Stimulated activated CD4-positive, alpha-beta T cell treated with anti-CD3 and anti-CD28 coated beads, TNF-alpha, amount 100 ng/mL, for 4 hours (primary cell): ENCODE results near the gene ATP2B2.

ENCODE experiments used
- DNase-seq, 3 experiments: peaks; one replicate each; pipeline ENCODE4 v3.0.0-alpha.2; 2020; ENCODE audit warnings: low read depth in 3 of 3

Gene ATP2B2

DNA sequence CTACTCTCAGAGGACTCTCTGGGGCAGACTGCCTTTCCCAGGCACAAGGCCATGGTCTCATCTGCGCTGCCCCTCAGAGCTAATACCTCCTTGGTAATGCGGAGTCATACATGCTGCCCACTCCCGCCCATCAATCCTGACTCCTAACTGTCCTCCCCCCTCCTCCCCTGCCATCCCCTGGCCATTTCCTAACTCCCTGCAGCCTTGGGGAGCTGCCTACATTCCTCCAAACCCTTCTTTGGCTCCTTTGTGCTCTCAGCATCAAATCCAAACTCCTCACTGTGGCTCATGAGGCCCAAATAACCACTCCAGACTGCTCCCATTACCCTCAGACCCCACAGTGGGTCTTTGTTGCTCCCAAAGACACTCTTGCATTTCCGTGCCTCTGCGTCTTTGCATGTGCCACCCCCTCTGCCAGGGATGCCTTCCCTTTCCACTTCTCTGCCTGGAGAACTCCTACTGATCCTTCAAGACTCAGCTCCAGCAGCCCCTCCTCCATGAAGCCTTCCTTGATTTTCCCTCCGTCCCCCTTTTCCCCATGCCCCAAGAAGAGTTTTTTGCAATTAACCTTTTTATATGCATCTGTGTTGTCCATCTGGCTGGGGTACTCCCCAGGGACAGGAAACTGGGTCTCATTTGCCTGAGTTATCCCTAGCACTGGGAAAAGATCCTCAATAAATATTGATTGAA lies 5.5 kb upstream of the ATP2B2 start:
- DNase-seq: no peak

DNA sequence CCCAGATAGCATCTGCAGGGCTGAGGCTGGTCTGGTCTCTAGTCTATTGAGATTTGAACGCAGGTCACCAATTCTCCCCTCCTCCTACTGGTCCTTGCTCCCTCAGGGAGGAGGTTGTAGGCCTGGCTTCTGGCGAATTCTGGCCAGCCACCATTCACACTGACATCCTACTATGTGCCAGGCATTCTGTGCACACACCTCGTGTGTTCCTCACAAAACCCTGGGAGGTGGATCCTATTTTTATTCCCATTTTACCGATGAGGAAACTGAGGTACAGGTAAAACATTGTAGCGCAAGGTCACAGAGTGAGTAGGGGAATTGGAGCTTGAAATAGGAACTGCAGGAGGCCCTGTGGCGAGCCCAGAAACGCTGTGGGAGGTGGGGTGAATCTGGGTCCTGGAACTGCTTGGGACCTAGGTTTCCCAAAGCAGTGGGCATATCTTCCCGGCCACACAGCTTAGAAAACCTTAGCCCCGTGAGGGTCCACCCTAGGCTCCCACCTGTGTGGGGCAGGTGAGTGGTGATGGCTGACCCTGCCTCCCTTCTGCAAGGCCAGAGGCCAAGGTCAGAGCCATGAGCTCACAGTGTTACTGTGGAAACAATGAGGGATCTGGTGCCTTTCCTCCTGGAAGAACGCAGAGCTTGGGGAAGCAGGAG lies 4.8 kb upstream of the ATP2B2 start:
- DNase-seq: no peak

DNA sequence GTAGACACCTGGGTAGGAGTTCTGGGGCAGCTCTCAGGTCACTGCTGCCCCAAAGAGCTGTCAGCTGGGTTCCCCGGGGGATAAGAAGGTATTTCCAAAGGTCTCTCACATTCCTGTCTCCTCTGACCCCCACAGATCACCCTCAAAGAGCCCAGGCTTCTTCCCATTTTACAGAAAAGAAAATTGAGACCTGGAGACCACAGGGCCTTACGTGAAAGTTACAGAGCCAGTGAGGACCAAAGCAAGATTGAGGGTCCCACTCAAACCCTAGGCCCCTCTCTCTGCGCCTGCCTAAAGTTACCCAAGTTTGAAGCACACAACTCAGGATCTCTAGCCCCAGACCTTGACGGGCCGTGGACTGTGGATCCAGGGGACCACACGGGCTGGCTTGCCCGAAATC lies 3.9 kb upstream of the ATP2B2 start:
- no peak for DNase-seq

DNA sequence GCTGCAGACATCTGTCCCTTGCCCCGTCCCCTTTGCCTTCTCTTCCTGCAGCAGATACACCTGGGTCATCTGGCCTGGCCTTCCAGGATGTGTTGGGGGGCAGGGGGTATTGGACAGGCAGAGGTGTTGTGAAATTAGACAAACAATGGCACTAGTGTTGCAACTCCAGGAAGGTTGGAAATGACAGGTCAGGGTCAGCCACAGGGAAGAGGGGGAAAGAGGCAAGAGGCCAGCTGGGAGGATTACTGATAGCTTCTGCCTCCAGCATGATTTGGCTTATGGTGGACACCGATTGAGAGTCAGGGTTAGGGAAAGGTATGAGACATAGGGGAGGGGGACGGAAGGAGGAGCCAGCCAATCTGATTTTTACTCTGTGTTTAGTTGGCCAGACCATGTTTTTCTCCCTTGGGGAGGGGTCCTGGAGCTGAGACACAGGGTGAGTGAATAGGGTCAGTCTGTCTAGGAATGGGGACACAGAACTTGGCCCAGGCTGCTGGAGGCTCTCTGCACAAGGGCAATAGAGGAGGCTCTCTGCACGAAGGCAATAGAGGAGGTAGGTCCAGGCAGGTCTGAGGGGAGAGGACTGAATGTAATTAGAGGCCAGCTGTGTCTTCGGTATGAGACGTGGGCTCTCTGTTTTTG lies 3.4 kb upstream of the ATP2B2 start:
- DNase-seq: no peak

DNA sequence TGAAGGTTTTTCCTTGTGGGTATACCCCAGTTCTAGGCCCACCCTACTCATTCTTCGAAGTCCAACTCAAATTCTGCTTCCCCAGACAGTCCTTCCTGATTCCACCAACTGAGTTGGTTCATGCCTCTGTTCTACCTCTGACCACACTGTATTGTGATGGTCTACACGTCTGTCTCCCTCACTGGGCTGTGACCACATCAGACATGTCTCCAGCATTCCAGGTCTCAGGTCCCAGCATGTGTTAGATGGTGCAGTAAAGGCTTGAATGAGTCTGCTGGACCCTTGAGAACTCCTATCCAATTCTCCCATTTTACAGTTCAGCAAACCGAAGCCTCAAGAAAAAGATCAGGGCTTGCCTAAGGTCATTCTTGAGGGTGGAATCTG lies 2.8 kb upstream of the ATP2B2 start:
- DNase-seq: no peak

DNA sequence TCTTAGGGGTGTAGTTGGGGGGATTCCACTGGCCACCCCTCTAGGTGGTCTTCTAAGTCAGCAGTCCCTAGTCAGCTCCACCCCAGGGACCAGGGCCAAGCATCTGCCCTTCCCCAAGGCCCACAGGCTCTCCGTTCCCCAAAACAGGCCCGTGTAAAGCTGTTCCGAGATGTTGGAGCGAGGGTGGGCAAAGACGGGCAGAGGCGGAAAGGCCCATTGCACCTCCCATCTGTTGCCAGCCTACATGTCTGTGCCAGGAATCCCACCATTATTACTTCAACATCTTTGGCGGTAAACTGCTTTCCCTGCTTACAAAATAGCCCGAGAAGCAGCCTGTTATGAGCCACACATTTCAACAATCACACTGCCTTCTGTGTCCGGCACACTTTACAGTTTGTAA lies 1.9 kb upstream of the ATP2B2 start:
- no peak for DNase-seq

DNA sequence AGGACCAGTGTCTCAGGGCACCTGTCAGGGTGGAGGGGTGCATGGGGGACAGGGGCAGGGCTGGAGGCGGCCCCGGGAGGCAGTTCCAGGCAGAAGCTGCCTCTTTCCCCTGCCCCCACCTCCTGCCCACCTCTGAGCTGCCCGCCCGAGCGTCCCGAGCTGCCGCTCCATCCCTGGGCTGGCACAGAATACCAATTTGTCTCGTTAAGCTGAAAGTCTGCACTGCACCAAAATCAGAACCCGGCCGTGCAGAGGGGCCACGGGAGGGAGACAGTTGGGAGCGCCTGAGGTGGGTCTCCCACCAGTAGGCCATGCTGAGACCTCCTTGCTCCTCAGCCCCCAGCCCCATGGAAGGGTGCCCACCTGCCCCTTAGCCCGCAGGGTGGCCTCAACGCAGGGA lies 1.3 kb upstream of the ATP2B2 start:
- no peak for DNase-seq

DNA sequence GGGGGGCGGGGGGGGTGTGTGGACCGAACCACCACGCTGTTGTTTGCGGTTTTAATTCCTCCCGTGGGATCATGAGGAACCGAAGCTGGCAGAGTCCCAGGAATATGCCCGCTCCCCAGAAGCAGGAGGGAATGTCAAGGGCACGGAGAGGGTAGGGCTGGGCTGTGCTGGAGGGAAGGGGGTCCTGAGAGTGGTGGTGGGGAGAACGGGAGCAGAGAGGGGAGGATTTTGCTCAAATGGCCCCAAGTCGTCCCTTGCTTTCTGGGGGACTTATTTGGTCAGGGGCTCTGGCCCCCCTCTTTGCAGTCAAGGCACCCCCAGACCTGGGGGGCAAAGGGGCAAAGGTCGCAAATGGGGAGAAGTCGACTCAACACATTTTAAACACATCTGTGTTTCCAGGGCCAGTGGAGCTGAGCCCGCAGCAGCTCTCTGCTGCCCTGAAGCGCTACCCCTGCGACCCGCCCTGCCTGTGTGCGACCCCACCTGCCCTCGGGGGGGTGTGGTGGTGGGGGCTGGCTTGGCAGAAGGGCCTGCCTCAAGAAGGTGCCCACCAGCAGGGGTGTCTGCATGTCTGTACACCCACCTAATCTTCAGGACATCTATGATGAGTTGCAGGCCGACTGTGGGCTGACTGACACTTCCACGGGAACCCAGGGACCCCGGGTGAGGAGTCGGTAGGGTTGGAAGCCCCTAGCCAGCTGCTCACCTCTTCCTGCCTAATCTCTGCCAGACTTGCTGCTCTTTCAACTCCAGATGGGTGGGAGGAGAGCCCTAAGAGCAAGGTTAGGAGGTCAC lies 602 bp upstream of the ATP2B2 start:
- DNase-seq: no peak

DNA sequence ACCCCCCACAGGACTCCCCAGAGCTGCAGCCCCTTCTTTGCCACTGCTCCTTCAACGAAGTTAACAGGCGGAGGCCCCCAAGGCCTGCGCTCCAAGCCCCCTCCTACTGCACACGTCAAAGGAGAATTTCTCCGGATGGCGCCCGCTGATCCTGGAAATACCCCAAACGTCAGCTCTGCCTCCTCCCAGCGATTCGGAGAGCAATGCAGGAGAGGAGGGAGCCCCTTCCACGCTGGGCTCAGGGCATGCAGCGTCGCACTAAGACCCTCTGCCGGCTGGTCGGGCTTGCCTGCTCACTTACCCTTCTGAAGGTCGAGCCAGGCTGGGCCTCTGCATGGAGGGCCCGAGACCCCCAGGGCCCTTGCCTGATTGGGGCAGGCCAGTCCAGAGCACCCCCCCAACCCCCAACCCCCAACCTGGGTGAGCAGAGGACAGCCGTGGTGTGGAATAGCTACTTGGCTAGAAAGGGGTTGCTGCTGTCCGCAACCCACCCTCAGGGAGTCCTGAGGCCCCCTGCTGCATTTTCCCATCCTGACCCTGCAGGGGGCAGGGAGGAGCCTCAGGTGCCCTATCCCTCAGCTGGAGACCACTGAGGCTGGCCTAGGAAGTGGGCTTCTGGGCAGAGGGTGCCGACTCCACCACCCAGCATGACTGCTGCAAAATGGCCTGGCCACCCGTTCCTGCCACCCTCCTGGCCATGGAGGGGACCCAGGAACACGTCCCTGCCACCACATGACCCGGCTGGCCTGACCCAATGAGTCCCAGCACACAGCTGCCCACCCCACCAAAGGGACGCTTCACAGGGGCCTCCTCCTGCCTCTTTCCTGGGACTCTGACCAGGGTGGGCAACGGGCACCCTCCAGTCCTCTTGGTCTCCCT lies 976 bp downstream of the ATP2B2 start:
- no peak for DNase-seq

DNA sequence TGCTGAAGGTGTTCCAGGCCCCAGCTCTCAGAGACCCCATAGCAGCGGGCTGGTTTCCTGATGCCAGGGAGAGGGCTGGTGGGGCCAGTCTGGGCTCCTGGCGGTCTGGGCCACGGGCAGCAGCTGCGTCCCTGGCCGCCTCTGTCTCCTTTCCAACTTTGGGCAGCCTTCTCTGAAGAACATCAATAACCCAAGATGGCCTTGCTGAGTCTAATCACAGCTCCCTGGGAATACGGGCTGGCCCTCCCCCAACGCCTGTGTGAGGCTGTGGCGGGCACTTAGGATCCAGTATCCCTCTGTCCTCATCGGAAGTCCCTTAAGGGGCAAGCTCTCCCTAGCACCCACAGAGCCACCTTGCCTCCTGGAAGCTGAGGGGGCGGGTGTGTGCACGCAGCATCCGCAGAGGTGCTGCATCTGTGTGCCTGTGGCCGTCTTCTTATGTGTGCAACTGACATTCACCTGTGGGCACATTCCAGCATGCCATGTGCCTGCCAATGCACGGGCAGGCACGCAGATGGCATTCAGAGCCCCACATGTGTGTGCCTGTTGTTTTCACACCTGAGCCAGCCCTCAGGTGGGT lies 2.1 kb downstream of the ATP2B2 start:
- no peak for DNase-seq

DNA sequence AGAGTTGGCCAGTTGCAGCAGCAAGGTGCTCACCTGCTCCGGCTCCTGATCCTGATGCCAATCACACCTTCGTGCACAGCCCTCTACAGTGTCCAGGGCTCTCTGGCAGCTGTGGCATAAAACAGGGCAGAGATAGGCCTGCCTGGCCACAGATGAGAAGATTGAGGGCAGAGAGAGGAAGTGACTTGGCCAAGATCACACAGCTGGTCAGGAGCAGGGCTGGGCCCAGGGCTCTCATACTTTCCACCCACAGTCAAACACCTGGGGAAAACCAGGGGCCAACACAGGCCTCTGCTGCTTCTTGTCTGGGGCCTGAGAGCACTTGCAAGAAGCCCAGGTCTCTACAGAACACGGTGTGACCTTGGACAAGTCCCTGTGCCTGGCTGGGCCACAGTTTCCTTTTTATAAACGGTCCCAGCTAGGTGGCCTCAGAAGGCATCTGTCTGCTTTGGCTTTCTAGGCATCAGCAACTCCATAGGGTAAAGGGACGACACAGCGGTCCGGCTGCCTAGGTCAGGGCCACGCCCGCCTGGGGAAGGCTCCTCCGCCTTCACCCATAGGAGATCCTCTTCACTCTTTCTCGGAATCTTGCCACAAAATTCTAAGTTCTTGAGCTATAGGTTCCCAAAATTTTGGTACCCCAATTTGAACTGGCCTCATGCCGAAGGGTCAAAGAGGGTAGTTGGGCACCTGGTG lies 3.1 kb downstream of the ATP2B2 start:
- no peak for DNase-seq

DNA sequence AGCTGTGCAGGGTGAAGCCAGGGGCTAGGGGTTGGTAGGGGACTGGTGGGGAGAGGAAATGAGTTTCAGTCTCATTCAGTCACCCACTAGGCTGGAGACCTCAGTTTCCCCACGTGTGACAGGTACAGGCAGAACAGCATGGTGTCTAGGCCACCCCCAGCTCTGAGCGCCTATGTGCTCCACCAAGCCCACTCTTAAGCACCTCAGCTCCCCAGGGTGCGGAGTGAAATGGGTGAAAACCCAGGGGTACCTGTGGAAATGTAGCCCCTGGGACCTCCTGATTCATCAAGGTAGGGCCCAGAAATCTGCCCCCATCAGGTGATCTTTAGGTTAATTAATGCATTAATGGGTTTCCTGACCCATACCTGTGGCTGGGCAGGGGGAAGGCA lies 3.7 kb downstream of the ATP2B2 start:
- DNase-seq: no peak

DNA sequence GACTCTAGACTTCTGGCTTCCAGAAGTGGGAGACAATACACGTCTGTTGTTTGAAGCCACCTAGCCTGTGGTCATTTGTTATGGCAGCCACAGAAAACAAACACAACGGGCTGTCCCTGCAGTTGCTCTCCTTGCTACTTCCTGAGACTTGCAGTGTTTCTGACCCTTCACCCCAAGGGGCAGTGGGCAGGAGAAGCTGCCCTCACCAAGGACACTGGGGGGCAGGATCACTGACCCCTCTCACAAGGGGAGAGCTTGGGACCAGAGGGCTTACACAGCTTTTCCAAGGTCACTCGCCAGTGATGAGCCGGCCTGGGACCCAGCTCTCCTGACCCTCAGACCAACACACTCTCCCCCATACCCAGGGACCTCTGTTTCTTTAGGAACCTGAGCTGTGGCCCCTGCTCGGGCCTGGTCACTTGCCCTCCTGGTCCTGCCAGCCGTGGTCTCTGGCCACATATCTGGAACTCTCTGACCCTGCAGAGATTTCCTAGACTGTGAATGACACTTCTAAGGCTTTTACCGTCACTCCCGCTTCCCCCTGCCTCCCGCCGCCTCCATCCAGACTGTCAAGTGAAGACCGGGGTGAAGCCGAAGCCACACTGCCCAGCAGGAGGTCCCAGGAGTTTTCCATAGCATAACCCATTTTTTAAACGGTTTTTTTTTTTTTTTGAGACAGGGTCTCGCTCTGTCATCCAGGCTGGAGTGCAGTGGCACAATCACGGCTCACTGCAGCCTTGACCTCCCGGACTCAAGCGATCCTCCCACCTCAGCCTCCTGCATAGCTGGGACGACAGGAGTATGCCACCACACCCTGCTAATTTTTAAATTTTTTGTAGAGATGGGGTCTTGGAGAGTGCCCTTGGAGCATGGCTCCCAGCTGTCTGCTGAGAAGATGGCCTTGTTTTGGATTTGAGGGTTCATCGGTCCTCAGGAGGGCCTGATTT lies 4.4 kb downstream of the ATP2B2 start:
- DNase-seq: no peak

DNA sequence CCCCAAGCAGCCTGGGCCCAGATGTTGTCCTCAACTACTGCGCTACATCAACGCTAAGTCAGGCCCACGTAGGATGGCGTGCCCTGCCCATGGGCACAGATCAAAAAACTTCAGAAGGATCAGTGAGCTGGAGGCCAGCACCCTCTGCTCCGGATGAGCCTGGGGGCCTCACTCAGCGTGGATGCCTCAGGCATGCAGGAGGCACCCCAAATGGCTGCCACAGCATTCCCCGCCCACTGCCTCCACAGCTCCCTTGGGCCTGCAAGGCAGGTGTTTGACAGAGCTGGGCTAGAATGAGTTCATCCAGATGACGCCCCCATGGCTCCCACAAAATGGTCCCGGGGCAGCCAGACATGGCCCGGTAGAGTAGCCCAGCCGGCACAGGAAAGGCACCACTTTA lies 7.1 kb downstream of the ATP2B2 start:
- DNase-seq: no peak

DNA sequence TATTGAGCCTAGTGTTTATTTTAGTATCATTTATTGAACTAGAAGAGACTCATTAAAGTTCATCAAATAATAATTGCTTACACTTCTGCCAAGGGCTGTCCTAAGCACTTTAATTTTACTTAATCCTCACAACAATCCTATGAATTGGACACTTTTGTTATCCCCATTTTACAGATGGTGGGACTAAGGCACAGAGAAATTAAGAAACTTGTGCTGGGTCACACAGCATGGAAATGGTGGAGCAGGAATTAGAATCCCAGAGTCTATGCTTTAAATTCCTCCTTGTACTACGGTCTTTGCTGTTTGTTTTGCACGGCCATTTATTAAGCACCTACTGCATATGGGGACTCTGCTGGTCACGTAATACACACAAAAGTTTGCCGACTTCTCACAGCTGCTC lies 7.9 kb downstream of the ATP2B2 start:
- DNase-seq: no peak

DNA sequence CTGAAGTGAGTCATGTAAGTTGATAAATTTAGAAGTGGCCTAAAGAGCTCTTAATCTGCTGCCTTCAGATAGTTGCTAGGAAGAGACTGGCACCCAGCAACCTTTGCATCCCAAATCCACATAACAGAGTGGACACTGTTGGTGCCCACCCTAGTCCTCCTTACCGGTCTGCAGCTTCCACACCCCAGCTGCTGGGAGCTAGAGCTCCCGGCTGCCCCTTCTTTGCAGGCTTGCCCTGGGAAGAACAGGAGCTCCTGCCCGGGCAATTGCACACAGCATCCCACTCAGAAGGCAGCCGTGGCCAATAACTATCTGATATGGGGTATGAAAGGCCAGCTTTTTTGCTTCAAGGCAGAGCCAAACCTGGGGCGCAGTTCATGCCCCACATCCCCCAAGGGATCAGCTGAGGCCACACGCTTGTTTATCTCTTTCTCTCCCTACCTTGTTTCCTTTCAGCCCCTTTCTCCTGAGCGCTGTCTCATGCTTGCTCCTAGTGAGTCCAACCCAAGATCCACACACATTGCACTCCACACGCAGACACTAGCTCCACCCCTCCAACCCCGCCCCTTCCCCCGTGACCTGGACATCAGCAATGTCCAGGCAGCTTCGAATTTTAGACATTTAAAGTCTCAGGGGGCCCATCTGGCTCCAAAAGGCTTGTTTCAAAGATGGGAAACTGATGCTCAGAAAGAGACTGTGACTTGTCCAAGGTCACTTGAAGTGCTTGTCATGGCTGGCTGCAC lies 9.1 kb downstream of the ATP2B2 start:
- DNase-seq: no peak

DNA sequence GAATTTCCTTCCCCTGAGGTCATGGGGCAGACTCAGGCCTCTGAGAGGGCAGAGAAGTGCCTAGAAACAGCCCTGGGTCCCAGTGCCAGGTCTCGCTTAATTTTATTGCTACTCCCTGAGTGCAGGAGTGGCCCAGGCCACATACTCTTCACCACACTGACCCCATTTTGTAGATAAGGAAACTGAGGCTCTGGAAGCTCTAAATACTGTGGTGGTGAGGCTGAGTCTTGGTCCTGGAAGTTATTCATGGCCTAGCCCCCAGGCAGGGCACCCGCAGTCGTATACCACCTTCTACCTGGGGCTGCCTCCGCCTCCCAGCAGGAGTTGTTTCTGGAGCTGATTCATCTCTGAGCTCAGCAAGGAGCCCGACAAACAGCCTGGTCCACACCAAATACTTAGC lies 9.8 kb downstream of the ATP2B2 start:
- no peak for DNase-seq

DNA sequence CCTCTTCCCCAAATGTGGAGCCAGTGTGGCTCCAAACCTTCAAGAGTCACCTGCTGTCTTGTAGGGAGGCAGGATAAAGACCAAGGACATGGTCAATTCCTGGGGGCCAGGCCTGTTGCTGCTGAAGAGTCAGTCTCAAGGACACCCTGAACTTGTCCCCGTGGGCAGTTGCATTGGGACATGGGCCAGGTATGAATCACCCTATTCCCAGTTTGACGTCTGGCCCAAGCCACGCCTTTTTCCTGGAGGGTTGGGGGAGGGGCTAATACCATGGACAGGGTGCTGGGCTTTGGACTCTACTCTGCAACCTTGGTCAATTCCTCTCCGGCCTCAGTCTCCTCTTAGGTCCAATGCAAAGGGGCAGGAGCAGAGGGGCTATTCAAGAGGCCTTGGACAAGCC lies 10.4 kb downstream of the ATP2B2 start:
- DNase-seq: no peak

DNA sequence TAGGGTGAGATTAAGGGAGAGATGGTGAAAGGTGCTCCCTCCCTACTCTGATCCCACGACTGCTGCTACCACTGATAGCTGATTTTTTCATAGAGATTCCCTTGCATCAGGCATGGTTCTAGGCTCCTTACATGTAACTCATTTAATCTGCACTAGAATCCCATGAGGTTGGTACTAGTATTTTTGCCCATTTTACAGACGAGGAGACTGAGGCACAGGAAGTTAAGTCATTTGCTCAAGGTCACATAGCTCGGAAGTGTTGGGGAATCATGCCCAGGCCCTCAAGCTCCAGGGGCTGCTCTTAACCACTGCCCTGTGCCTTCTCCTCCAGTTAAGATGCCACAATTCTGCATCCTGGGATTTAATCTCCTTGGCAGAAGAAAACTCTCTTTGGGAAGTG lies 11.2 kb downstream of the ATP2B2 start:
- DNase-seq: no peak
